ENCODE data around the gene NOL7. TPM values are rescaled to one million over a fixed set of nuclear protein-coding genes. Genes with fewer than 3 reads are reported as not detected.

Gene NOL7
- total and polyA plus RNA-seq, 2 experiments from 2014 or later, result 97.2 to 251 TPM

DNA sequence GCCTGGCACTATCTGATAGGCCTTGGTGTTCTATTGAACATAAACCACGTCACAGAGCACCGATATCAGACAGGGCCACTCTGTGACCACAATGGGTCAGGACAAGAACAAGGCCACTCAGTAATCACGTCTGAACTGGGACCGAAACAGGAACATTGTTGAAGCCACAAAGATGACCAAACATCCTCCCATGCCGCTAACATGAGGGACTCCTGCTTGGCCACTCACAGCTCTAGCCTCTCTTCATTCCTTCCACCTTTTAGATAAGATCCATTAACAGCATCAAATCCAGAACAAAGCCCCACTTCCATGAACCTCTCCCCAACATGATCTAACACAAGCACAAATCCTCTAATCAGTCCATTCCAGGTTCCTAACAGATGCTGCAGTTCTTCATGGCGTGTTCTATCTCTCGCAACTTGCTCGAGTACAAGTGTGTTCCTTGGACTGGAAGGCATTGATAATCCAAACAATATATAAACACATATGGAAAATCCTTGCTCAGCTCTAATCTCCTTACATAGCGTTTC is 33.4 kb upstream of the NOL7 start:
- no peak overlapping the region for H3K4me3 ChIP-seq
- ATAC-seq (no peak), DNase-seq (ENCODE audit: low spot score) (no peak)
- Mint-ChIP-seq H3K4me1 (peaks cover 4% of the 10 kb centered on the region; the same call in 1 of the 3 replicates), H3K27me3 (ENCODE audit: insufficient read depth, low read depth, poor library complexity) (peaks cover 3% of the 10 kb centered on the region), H3K27ac (no peak overlapping the region), H3K36me3 (ENCODE audit: low read depth) (peaks cover 37% of the 10 kb centered on the region), H3K4me3 (no peak overlapping the region), H3K9me3 (no peaks in the 10 kb centered on the region; the same call in 2 of the 3 replicates)
- H2AFZ ChIP-seq, result no peak overlapping the region
- no peaks in the 10 kb centered on the region for H3K9me2 ChIP-seq (ENCODE audit: insufficient read depth)
- H3K4me1 ChIP-seq (ENCODE audit: insufficient read depth), result no peaks in the 10 kb centered on the region
- no peak overlapping the region for H3K4me2 ChIP-seq
- H3F3A ChIP-seq (replicated peaks; ENCODE audit: low read depth), result no peaks in the 10 kb centered on the region
- H3K27me3 ChIP-seq (ENCODE audit: insufficient read depth), result no peaks in the 10 kb centered on the region
- no peak overlapping the region for H3K27ac ChIP-seq (ENCODE audit: low read depth)
- TF ChIP-seq NANOG (IDR thresholded peaks at IDR 0.05; ENCODE audit: borderline replicate concordance), result no peak
- H3K36me3 ChIP-seq (ENCODE audit: insufficient read depth), result no peaks in the 10 kb centered on the region
- peaks cover 15% of the 10 kb centered on the region for H3K79me2 ChIP-seq (replicated peaks; ENCODE audit: insufficient read depth)
- no peaks in the 10 kb centered on the region for H4K20me1 ChIP-seq (replicated peaks; ENCODE audit: insufficient read depth)

- H3F3A ChIP-seq (replicated peaks; ENCODE audit: low read depth), result no peaks in the 10 kb centered on the region; the same call in 1 of the 2 replicates
- H3K4me1 Mint-ChIP-seq, result 0 out of 3 replicates have a peak, but pooled peaks cover 2% of the 10 kb centered on the region
- no peaks in the 10 kb centered on the region for H3K79me2 ChIP-seq (replicated peaks; ENCODE audit: insufficient read depth)
- peaks cover 29% of the 10 kb centered on the region for H3K36me3 Mint-ChIP-seq (ENCODE audit: low read depth)
- H3K4me3 ChIP-seq, result no peak overlapping the region
- no peak overlapping the region for H3K4me2 ChIP-seq
- TF ChIP-seq, protein P1, sequence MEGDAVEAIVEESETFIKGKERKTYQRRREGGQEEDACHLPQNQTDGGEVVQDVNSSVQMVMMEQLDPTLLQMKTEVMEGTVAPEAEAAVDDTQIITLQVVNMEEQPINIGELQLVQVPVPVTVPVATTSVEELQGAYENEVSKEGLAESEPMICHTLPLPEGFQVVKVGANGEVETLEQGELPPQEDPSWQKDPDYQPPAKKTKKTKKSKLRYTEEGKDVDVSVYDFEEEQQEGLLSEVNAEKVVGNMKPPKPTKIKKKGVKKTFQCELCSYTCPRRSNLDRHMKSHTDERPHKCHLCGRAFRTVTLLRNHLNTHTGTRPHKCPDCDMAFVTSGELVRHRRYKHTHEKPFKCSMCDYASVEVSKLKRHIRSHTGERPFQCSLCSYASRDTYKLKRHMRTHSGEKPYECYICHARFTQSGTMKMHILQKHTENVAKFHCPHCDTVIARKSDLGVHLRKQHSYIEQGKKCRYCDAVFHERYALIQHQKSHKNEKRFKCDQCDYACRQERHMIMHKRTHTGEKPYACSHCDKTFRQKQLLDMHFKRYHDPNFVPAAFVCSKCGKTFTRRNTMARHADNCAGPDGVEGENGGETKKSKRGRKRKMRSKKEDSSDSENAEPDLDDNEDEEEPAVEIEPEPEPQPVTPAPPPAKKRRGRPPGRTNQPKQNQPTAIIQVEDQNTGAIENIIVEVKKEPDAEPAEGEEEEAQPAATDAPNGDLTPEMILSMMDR (conservative IDR thresholded peaks at IDR 0.05; ENCODE audit: low read depth in 2 of 2), result no peak
- TF ChIP-seq JUNB (IDR thresholded peaks at IDR 0.05; ENCODE audit: unreplicated experiment) (no peak), EZH2 (IDR thresholded peaks at IDR 0.05; ENCODE audit: low read depth, unreplicated experiment) (no peak), ZNF462 (CRISPR knock-in tag; IDR thresholded peaks at IDR 0.05) (no peak)
- no peak overlapping the region for H3K4me3 Mint-ChIP-seq
- DNase-seq (ENCODE audit: low spot score) (no peak), ATAC-seq (no peak)
- no peaks in the 10 kb centered on the region for H4K20me1 ChIP-seq (replicated peaks; ENCODE audit: insufficient read depth)
- no peak overlapping the region for H3K27ac ChIP-seq (ENCODE audit: low read depth)
- no peaks in the 10 kb centered on the region for H3K9me2 ChIP-seq (ENCODE audit: insufficient read depth)
- H2AFZ ChIP-seq, result no peak overlapping the region
- no peaks in the 10 kb centered on the region for H3K4me1 ChIP-seq (ENCODE audit: insufficient read depth)
- H3K27ac Mint-ChIP-seq, result no peak overlapping the region
- peaks cover 5% of the 10 kb centered on the region; the same call in 1 of the 2 replicates for H3K36me3 ChIP-seq (ENCODE audit: insufficient read depth)
- H3K9me3 Mint-ChIP-seq, result no peaks in the 10 kb centered on the region
- no peaks in the 10 kb centered on the region for H3K27me3 ChIP-seq (ENCODE audit: insufficient read depth)
- H3K27me3 Mint-ChIP-seq (ENCODE audit: insufficient read depth, low read depth, poor library complexity), result peaks cover 1% of the 10 kb centered on the region
These were observed 28.3 kb upstream of the NOL7 start for GRCh38 chr6:13586603-13587542.
